Mucosa of rectum (tissue), 2 donors: ENCODE measurements around the gene NTSR2.

Experiments
- H3K27ac ChIP-seq, 2 donors: one replicate each; pipeline ENCODE4 v1.7.0; 2013; ENCODE audit warnings: inconsistent platforms in 2 of 2, low read depth in 2 of 2, low read length in 2 of 2
- H3K27me3 ChIP-seq, 2 donors: one replicate each; pipeline ENCODE4 v1.7.0; 2013; ENCODE audit warnings: low read length in 2 of 2; ENCODE audit not compliant: control insufficient read depth in 2 of 2, insufficient read depth in 2 of 2
- H3K36me3 ChIP-seq, 2 donors: one replicate each; pipeline ENCODE4 v1.7.0; 2013; ENCODE audit warnings: low read length in 2 of 2; ENCODE audit not compliant: control insufficient read depth in 2 of 2, insufficient read depth in 2 of 2
- H3K4me1 ChIP-seq, 2 donors: one replicate each; pipeline ENCODE4 v1.7.0; 2013; ENCODE audit warnings: low read length in 2 of 2, mild to moderate bottlenecking in 1 of 2; ENCODE audit not compliant: control insufficient read depth in 2 of 2, insufficient read depth in 2 of 2
- H3K4me3 ChIP-seq, 2 donors: one replicate each; pipeline ENCODE4 v1.7.0; 2013; ENCODE audit warnings: low read length in 2 of 2
- H3K9ac ChIP-seq, 2 donors: one replicate each; pipeline ENCODE4 v1.7.0; 2013; ENCODE audit warnings: low read length in 2 of 2, low read depth in 1 of 2, mild to moderate bottlenecking in 1 of 2
- H3K9me3 ChIP-seq, 2 donors: one replicate each; pipeline ENCODE4 v1.7.0; 2013; ENCODE audit warnings: low read length in 2 of 2; ENCODE audit not compliant: control insufficient read depth in 2 of 2
- donor health status: healthy.
- donor health status: Normal muscosa, but diverticular disease.

The NTSR2 gene

GRCh38 chr2:11688222-11689069 lies 18.5 kb upstream of the NTSR2 start:
- H3K36me3 ChIP-seq: no peaks in the 10 kb centered on the region
- H3K27ac ChIP-seq: no peak overlapping the region
- H3K9me3 ChIP-seq: no peaks in the 10 kb centered on the region
- peaks cover 7 to 9% of the 10 kb centered on the region in 2 donors for H3K4me1 ChIP-seq
- peak overlapping the region in 1 of 2 donors; percentile 17 for H3K4me3 ChIP-seq
- H3K27me3 ChIP-seq: peaks cover 6 to 7% of the 10 kb centered on the region in 2 donors
- peak overlapping the region in 1 of 2 donors; percentile 14 for H3K9ac ChIP-seq

- peaks cover 7 to 9% of the 10 kb centered on the region in 2 donors for H3K4me1 ChIP-seq
- peaks cover 6 to 9% of the 10 kb centered on the region in 2 donors for H3K27me3 ChIP-seq
- H3K36me3 ChIP-seq: no peaks in the 10 kb centered on the region
- H3K27ac ChIP-seq: no peak overlapping the region
- no peak overlapping the region for H3K9ac ChIP-seq
- peak overlapping the region in 1 of 2 donors; percentile 17 for H3K4me3 ChIP-seq
- H3K9me3 ChIP-seq: no peaks in the 10 kb centered on the region
Observed at GRCh38 chr2:11687736-11688135, 17.7 kb upstream of the NTSR2 start.

GRCh38 chr2:11685906-11686470 lies 16.0 kb upstream of the NTSR2 start:
- Histone ChIP-seq H3K4me3 (no peak overlapping the region), H3K27ac (no peak overlapping the region), H3K36me3 (no peaks in the 10 kb centered on the region), H3K4me1 (peaks cover 7 to 9% of the 10 kb centered on the region in 2 donors), H3K9me3 (no peaks in the 10 kb centered on the region), H3K27me3 (peaks cover 6 to 9% of the 10 kb centered on the region in 2 donors), H3K9ac (no peak overlapping the region)

DNA sequence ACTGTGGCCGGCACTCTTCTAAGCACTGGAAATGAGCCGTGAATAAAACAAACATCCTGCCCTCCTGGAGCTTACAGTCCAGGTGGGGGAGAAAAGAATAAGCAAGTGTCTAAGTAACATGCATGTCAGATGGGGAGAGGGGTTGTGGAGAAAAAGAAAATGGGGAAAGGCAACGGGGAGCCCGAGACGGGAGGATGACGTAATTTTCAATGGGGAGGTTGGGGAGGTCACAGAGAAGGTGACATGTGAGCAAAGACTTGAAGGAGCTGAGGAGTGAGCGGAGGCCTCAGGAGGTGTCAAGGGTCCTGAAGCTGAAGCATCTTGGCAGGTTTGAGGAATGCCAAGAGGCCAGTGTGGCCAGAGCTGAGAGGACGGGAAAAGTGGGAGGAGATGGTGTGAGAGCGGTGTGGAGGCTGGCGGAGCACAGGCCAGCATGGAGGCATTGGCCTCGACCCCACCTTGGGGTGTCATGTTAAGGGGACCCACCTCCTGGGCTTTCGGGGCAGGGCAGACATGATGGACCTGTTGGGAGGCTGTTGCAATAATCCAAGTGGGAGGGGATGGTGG lies 15.0 kb upstream of the NTSR2 start:
- Histone ChIP-seq H3K9ac (no peak overlapping the region), H3K27ac (no peak overlapping the region), H3K4me3 (no peak overlapping the region), H3K9me3 (no peaks in the 10 kb centered on the region), H3K36me3 (no peaks in the 10 kb centered on the region), H3K27me3 (peaks cover 6 to 9% of the 10 kb centered on the region in 2 donors), H3K4me1 (peaks cover 7 to 9% of the 10 kb centered on the region in 2 donors)

GRCh38 chr2:11683966-11684365 lies 14.0 kb upstream of the NTSR2 start:
- Histone ChIP-seq H3K9ac (no peak overlapping the region), H3K4me1 (peaks cover 7 to 9% of the 10 kb centered on the region in 2 donors)

GRCh38 chr2:11683476-11683875 lies 13.5 kb upstream of the NTSR2 start:
- Histone ChIP-seq H3K9ac (no peak overlapping the region), H3K27ac (no peak overlapping the region), H3K27me3 (peaks cover 6 to 12% of the 10 kb centered on the region in 2 donors), H3K4me1 (peaks cover 3 to 6% of the 10 kb centered on the region in 2 donors), H3K9me3 (no peaks in the 10 kb centered on the region), H3K36me3 (no peaks in the 10 kb centered on the region), H3K4me3 (no peak overlapping the region)

More at GRCh38 chr2:11683966-11684365, 14.0 kb upstream of the NTSR2 start:
- Histone ChIP-seq H3K9me3 (no peaks in the 10 kb centered on the region), H3K4me3 (no peak overlapping the region), H3K36me3 (no peaks in the 10 kb centered on the region), H3K27me3 (peaks cover 6 to 10% of the 10 kb centered on the region in 2 donors), H3K27ac (no peak overlapping the region)

- Histone ChIP-seq H3K36me3 (no peaks in the 10 kb centered on the region), H3K4me1 (no peaks in the 10 kb centered on the region), H3K27me3 (peaks cover 6 to 13% of the 10 kb centered on the region in 2 donors), H3K4me3 (no peak overlapping the region), H3K9me3 (no peaks in the 10 kb centered on the region), H3K27ac (no peak overlapping the region), H3K9ac (no peak overlapping the region)
Observed at GRCh38 chr2:11682590-11682915, 12.6 kb upstream of the NTSR2 start.

DNA sequence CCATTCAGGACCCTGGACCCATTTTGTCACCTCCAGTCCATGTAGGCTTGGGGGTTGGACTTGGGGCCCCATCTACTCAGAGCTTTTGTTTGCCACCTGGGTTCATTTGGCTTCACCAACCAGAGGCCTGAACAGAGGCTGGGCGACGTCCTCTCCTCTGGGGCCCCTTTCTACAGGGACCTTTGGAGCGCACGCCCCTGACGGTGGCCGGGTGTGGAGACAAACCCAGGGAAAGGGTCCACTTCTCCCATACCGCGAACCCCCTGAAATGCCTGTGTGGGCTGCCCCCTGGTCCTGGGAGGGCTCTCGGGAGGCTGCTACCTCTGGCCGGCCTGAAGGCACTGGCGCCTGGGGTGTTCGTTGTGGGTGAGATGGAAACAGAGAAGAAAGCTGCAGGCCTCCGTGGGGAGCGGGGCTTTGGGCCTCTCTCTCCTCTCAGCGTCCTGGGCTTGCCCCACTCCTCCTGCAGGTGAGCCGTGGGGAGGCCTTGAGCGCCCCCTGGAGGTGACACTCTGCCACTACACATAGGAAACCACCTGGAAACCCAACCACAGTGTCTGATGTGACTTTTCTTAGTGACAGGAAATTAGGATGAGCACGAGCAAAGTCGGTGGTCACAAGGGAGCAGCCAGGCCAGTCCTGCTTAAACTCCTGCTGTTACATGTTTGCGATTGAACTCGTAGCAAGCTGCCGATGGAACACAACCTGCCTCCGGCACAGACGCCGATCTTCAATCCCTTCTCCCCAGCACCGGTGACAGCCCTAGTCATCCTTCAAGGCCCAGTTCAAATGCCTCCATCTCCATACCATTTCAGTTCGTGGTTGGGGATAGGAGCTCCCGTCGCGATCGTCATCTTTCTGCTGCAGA lies 12.0 kb upstream of the NTSR2 start:
- no peak overlapping the region for H3K4me3 ChIP-seq

DNA sequence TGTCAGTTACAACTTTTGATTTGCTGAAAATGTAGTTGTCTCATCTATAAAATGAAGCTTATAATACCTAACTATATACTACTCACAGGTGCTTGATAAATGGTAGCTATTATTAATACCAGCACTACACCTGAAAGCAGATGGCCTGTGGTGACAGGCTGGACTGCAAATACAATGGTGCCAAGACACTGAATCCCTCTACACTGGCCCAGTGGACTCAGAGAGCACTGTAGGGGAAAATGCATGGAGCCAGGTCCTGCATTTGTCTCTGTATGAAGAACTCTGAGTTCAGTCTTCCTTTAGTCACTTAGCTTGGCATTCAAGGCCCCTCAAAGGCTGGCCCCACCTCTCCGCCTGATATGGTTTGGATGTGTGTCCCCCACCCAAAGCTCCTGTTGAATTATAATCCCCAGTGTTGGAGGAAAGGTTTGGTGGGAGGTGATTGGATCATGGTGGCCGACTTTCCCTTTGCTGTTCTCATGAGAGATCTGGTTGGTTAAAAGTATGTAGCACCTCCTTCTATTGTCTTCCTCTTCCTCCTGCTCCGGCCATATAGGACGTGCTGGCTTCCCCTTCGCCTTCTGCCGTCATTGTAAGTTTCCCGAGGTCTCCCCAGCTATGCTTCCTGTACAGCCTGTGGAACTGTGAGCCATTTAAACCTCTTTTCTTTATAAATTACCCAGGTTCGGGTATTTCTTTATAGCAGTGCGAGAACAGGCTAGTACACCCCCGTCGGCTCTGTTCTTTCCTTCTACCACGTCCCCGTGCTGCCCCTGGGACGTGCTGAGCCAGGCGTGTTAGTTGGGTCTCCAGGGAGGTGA lies 11.1 kb upstream of the NTSR2 start:
- Histone ChIP-seq H3K27ac (no peak overlapping the region), H3K9me3 (no peaks in the 10 kb centered on the region), H3K4me3 (no peak overlapping the region), H3K36me3 (no peaks in the 10 kb centered on the region), H3K9ac (no peak overlapping the region), H3K27me3 (peaks cover 14 to 23% of the 10 kb centered on the region in 2 donors), H3K4me1 (no peaks in the 10 kb centered on the region)

More for the DNA sequence above, 12.0 kb upstream of the NTSR2 start:
- H3K9ac ChIP-seq: no peak overlapping the region
- peaks cover 12 to 19% of the 10 kb centered on the region in 2 donors for H3K27me3 ChIP-seq
- no peaks in the 10 kb centered on the region for H3K36me3 ChIP-seq
- no peak overlapping the region for H3K27ac ChIP-seq
- H3K9me3 ChIP-seq: no peaks in the 10 kb centered on the region
- H3K4me1 ChIP-seq: no peaks in the 10 kb centered on the region
